ENCODE data around the gene LUZP2. TPM values are rescaled to one million over a fixed set of nuclear protein-coding genes. Genes with fewer than 3 reads are reported as not detected.

The LUZP2 gene
- total and polyA plus RNA-seq, 9 of the 15 experiments (the other 6 are each of a cell fraction or from before 2014, with no cell fraction given), result not detected

GRCh38 chr11:24760681-24761080 is 263.8 kb downstream of the LUZP2 start (continued):
- TF ChIP-seq ARID4B (CRISPR knock-in tag; IDR thresholded peaks at IDR 0.05) (no peak), NFE2L1 (tag; IDR thresholded peaks at IDR 0.05; ENCODE audit: borderline replicate concordance, low read depth) (no peak), ZNF717 (CRISPR knock-in tag; IDR thresholded peaks at IDR 0.05) (no peak), HMGN3 (IDR thresholded peaks at IDR 0.05; ENCODE audit: borderline replicate concordance, extremely low read depth, insufficient read length, low read depth, low read length) (no peak), SNIP1 (IDR thresholded peaks at IDR 0.05; ENCODE audit: low read depth) (no peak), CBFA2T2 (conservative IDR thresholded peaks at IDR 0.05) (no peak), PCBP1 (IDR thresholded peaks at IDR 0.05; ENCODE audit: low read depth, low read length, poor library complexity, severe bottlenecking) (no peak), NKRF (IDR thresholded peaks at IDR 0.05; ENCODE audit: borderline replicate concordance) (no peak), TAF1 (IDR thresholded peaks at IDR 0.05; ENCODE audit: control insufficient read depth, extremely low read depth, insufficient read depth, low read length, severe bottlenecking) (no peak)
